HepG2 (cell line): ENCODE data around the gene DBN1. TPM values are rescaled to one million over a fixed set of nuclear protein-coding genes. Genes with fewer than 3 reads are reported as not detected.

Source experiments
- ATF1 ChIP-seq: IDR thresholded peaks from 2 replicates; pipeline ENCODE4 v1.6.1; 2016; ENCODE audit warnings: mild to moderate bottlenecking, control low read depth
- FOXJ3 ChIP-seq: sonication (generic); formaldehyde crosslinking; IDR thresholded peaks from 2 replicates; pipeline ENCODE4 v1.4.0; 2020; ENCODE audit warnings: missing genetic modification reagents, mild to moderate bottlenecking, borderline replicate concordance
- GTF2F1 ChIP-seq: fragments of 150-350 bp; IDR thresholded peaks from 2 replicates; pipeline ENCODE4 v1.6.1; 2014; ENCODE audit warnings: low read length
- HOXA3 ChIP-seq: sonication (generic); formaldehyde crosslinking; IDR thresholded peaks from 2 replicates; pipeline ENCODE4 v1.5.0; 2020; ENCODE audit warnings: missing genetic modification reagents
- KLF9 ChIP-seq: IDR thresholded peaks from 2 replicates; pipeline ENCODE4 v1.6.1; 2016; ENCODE audit warnings: low read depth
- RCOR2 ChIP-seq: IDR thresholded peaks from 2 replicates; pipeline ENCODE4 v1.6.1; 2016; ENCODE audit warnings: missing biosample characterization, missing genetic modification reagents
- SALL1 ChIP-seq: sonication (generic); formaldehyde crosslinking; IDR thresholded peaks from 2 replicates; pipeline ENCODE4 v1.8.0; 2022; ENCODE audit warnings: mild to moderate bottlenecking, missing genetic modification reagents
- SP140L ChIP-seq: sonication (generic); formaldehyde crosslinking; IDR thresholded peaks from 2 replicates; pipeline ENCODE4 v1.4.0; 2020; ENCODE audit warnings: missing genetic modification reagents, borderline replicate concordance
- U2AF1 ChIP-seq: fragments of 200-400 bp; formaldehyde crosslinking; optimal IDR thresholded peaks from 2 replicates; pipeline ENCODE3; 2017; ENCODE audit warnings: mild to moderate bottlenecking, low read depth, low read length
- ZFP90 ChIP-seq: sonication (generic); formaldehyde crosslinking; IDR thresholded peaks from 2 replicates; pipeline ENCODE4 v1.8.0; 2022; ENCODE audit warnings: missing genetic modification reagents, mild to moderate bottlenecking, inconsistent platforms, borderline replicate concordance
- ZNF329 ChIP-seq: sonication (generic); formaldehyde crosslinking; IDR thresholded peaks from 2 replicates; pipeline ENCODE4 v1.9.0; 2021; ENCODE audit warnings: low read depth, mild to moderate bottlenecking, missing genetic modification reagents
- ZNF496 ChIP-seq: sonication (generic); formaldehyde crosslinking; IDR thresholded peaks from 2 replicates; pipeline ENCODE4 v1.8.1; 2023; ENCODE audit warnings: mild to moderate bottlenecking, moderate library complexity, missing genetic modification reagents; ENCODE audit not compliant: insufficient replicate concordance
- ZNF619 ChIP-seq: sonication (generic); formaldehyde crosslinking; IDR thresholded peaks from 2 replicates; pipeline ENCODE4 v1.4.0; 2020; ENCODE audit warnings: mild to moderate bottlenecking, missing genetic modification reagents
- ZNF724P ChIP-seq: sonication (generic); formaldehyde crosslinking; IDR thresholded peaks from 2 replicates; pipeline ENCODE4 v1.8.0; 2022; ENCODE audit warnings: missing genetic modification reagents, borderline replicate concordance
- ZSCAN29 ChIP-seq: sonication (generic); formaldehyde crosslinking; conservative IDR thresholded peaks from 2 replicates; pipeline ENCODE4 v1.4.0; 2020; ENCODE audit warnings: mild to moderate bottlenecking, missing genetic modification reagents
- polyA plus RNA-seq, 8 experiments: library from polyadenylated mRNA; depleted of rRNA in 3 of 8; stranded (reverse) in 7 of 8; unstranded in 1 of 8; fragments of >200 nt; fragmentation: Illumina TruSeq in 4 of 8; extraction: Trizol in 4 of 8; gene quantifications; 2 replicates each; pipeline versions ENCODE4 v1.2.1 to v1.2.3, GENCODE V29; 2011 to 2016; ENCODE audit warnings: low read depth in 4 of 8, missing spikeins in 1 of 8, mixed read lengths in 1 of 8; ENCODE audit not compliant: insufficient read depth in 1 of 8
- total RNA-seq, 5 experiments: library from RNA; depleted of rRNA; stranded (reverse); fragments of >200 nt; fragmentation: Illumina TruSeq; extraction: Trizol; gene quantifications; 2 replicates each; pipeline ENCODE4 v1.2.3, GENCODE V29; 2016; ENCODE audit warnings: low read depth in 1 of 5
- TF ChIP-seq, protein P1 (sequence below): sonication (generic); formaldehyde crosslinking; IDR thresholded peaks from 2 replicates; pipeline ENCODE4 v1.5.0; 2020; ENCODE audit warnings: missing genetic modification reagents
- TF ChIP-seq, protein P2 (sequence below), 2 experiments: sonication (generic) in 1 of 2; formaldehyde crosslinking in 1 of 2; IDR thresholded peaks; 2 replicates each; pipeline versions ENCODE4 v1.4.0 to v1.6.1; 2016 to 2020; ENCODE audit warnings: borderline replicate concordance in 1 of 2, low read depth in 1 of 2, mild to moderate bottlenecking in 1 of 2, missing genetic modification reagents in 1 of 2
- TF ChIP-seq, protein P3 (sequence below): sonication (generic); formaldehyde crosslinking; conservative IDR thresholded peaks from 2 replicates; pipeline ENCODE4 v1.5.0; 2020; ENCODE audit warnings: missing genetic modification reagents
- TF ChIP-seq, protein P4 (sequence below): sonication (generic); formaldehyde crosslinking; IDR thresholded peaks from 2 replicates; pipeline ENCODE4 v1.4.0; 2020; ENCODE audit warnings: missing genetic modification reagents, mild to moderate bottlenecking, borderline replicate concordance

DBN1 gene
- total and polyA plus RNA-seq, 2 of the 13 experiments (the other 11 are each of a cell fraction or from before 2014, with no cell fraction given): 27.0 to 37.3 TPM

DNA sequence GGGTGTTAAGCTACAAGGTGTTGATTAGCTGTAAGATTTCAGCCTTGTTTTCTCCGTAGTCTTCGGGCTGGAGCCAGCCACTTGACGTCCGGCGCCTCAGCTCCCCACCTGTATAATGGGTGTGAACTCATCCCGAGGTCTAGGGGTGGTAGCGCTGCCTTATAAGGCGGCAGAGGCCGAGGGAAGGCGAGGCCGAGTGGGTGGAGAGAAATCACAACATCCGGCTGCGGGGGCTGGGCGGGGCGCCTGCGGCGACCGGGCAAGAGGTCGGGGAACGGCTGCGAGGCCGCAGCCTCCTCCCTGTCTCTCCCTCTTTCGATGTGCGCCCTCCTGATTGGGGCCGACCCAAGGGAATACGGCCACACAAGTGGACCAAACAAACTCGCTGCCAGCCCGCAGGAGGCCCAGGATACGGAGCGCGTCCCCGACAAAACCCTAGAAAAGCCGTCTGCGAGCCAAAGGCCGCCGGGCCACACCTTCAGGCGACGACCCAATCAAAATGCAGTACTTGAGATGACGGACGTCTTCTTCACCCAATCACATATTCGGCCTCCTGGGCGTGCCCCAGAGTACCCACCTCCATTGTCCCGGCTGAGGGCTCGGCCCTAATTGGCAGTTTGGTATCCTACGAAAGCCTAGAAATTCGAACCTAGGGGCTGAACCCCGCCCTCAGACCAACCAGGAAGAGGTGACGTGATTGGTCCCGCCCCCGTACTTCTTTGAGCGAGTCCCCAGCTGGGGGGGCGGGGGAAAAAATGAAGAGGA lies 47.5 kb downstream of the DBN1 start (continued):
- TF ChIP-seq SP140L (CRISPR knock-in tag): 0 out of 2 replicates have a peak, but pooled peaks have one; percentile 39
- TF ChIP-seq, protein P1, sequence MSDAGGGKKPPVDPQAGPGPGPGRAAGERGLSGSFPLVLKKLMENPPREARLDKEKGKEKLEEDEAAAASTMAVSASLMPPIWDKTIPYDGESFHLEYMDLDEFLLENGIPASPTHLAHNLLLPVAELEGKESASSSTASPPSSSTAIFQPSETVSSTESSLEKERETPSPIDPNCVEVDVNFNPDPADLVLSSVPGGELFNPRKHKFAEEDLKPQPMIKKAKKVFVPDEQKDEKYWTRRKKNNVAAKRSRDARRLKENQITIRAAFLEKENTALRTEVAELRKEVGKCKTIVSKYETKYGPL (CRISPR knock-in tag): no peak
- TF ChIP-seq RCOR2 (CRISPR knock-in tag): peak; percentile 96
- TF ChIP-seq ZNF496: no peak
- TF ChIP-seq ZNF329: no peak
- peak; percentile 29; the same call in 1 of the 2 replicates for TF ChIP-seq HOXA3 (CRISPR knock-in tag)
- TF ChIP-seq, protein P2, sequence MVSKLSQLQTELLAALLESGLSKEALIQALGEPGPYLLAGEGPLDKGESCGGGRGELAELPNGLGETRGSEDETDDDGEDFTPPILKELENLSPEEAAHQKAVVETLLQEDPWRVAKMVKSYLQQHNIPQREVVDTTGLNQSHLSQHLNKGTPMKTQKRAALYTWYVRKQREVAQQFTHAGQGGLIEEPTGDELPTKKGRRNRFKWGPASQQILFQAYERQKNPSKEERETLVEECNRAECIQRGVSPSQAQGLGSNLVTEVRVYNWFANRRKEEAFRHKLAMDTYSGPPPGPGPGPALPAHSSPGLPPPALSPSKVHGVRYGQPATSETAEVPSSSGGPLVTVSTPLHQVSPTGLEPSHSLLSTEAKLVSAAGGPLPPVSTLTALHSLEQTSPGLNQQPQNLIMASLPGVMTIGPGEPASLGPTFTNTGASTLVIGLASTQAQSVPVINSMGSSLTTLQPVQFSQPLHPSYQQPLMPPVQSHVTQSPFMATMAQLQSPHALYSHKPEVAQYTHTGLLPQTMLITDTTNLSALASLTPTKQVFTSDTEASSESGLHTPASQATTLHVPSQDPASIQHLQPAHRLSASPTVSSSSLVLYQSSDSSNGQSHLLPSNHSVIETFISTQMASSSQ (IDR thresholded peaks at IDR 0.05; ENCODE audit: low read depth): no peak
- TF ChIP-seq, protein P2 (CRISPR knock-in tag; IDR thresholded peaks at IDR 0.05; ENCODE audit: borderline replicate concordance): peak; percentile 33; the same call in 1 of the 2 replicates
- TF ChIP-seq KLF9: no peak
- 0 out of 2 replicates have a peak, but pooled peaks have one; percentile 48 for TF ChIP-seq ZNF619 (CRISPR knock-in tag)
- peak; percentile 92 for TF ChIP-seq ATF1
- TF ChIP-seq, protein P3, sequence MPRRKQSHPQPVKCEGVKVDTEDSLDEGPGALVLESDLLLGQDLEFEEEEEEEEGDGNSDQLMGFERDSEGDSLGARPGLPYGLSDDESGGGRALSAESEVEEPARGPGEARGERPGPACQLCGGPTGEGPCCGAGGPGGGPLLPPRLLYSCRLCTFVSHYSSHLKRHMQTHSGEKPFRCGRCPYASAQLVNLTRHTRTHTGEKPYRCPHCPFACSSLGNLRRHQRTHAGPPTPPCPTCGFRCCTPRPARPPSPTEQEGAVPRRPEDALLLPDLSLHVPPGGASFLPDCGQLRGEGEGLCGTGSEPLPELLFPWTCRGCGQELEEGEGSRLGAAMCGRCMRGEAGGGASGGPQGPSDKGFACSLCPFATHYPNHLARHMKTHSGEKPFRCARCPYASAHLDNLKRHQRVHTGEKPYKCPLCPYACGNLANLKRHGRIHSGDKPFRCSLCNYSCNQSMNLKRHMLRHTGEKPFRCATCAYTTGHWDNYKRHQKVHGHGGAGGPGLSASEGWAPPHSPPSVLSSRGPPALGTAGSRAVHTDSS (CRISPR knock-in tag): no peak
- TF ChIP-seq SALL1 (CRISPR knock-in tag): peak; percentile 50
- peak; percentile 17; the same call in 1 of the 2 replicates for TF ChIP-seq FOXJ3 (CRISPR knock-in tag)
- TF ChIP-seq, protein P4, sequence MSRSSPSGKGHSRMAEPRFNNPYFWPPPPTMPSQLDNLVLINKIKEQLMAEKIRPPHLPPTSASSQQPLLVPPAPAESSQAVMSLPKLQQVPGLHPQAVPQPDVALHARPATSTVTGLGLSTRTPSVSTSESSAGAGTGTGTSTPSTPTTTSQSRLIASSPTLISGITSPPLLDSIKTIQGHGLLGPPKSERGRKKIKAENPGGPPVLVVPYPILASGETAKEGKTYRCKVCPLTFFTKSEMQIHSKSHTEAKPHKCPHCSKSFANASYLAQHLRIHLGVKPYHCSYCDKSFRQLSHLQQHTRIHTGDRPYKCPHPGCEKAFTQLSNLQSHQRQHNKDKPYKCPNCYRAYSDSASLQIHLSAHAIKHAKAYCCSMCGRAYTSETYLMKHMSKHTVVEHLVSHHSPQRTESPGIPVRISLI: no peak
- no peak for TF ChIP-seq ZSCAN29 (CRISPR knock-in tag)
- TF ChIP-seq ZNF724P (CRISPR knock-in tag): no peak
- TF ChIP-seq ZFP90: 0 out of 2 replicates have a peak, but pooled peaks have one; percentile 33
- TF ChIP-seq U2AF1: peak; percentile 76
- no peak for TF ChIP-seq GTF2F1
